Progenitor cell of endocrine pancreas (in vitro differentiated cells): Measurements from ENCODE around the gene KCNK17. TPM values are rescaled to one million over a fixed set of nuclear protein-coding genes. Genes with fewer than 3 reads are reported as not detected.

Source experiments
- DNase-seq: peaks from one replicate; pipeline ENCODE4 v3.0.0; 2021; ENCODE audit warnings: low spot score; ENCODE audit not compliant: unreplicated experiment
- H3K27ac Mint-ChIP-seq: 2 replicates; pipeline ENCODE4 v1.8.0; 2021; ENCODE audit warnings: mild to moderate bottlenecking, moderate library complexity, mixed read lengths
- H3K27me3 Mint-ChIP-seq: 2 replicates; pipeline ENCODE4 v1.8.0; 2021; ENCODE audit warnings: mixed read lengths
- H3K36me3 Mint-ChIP-seq: 2 replicates; pipeline ENCODE4 v1.8.0; 2022; ENCODE audit warnings: mixed read lengths; ENCODE audit not compliant: insufficient read depth
- H3K4me1 Mint-ChIP-seq: 2 replicates; pipeline ENCODE4 v1.8.0; 2021; ENCODE audit warnings: low read depth, mixed read lengths
- H3K4me3 Mint-ChIP-seq: 2 replicates; pipeline ENCODE4 v1.8.0; 2021; ENCODE audit warnings: low read depth, mild to moderate bottlenecking, moderate library complexity, mixed read lengths
- H3K9me3 Mint-ChIP-seq: 2 replicates; pipeline ENCODE4 v1.8.0; 2021; ENCODE audit warnings: low read depth, mixed read lengths
- CTCF ChIP-seq: fragments of 200-600 bp; sonication (generic); IDR thresholded peaks from one replicate; pipeline ENCODE4 v1.5.0; 2021; ENCODE audit warnings: antibody characterized with exemption, mild to moderate bottlenecking; ENCODE audit not compliant: unreplicated experiment
- total RNA-seq: library from RNA; stranded (reverse); gene quantifications from 2 replicates; pipeline ENCODE4 v1.2.1, GENCODE V29; 2021

Gene KCNK17
- total RNA-seq, 1 donor from 2014 or later = 11.2 TPM

DNA sequence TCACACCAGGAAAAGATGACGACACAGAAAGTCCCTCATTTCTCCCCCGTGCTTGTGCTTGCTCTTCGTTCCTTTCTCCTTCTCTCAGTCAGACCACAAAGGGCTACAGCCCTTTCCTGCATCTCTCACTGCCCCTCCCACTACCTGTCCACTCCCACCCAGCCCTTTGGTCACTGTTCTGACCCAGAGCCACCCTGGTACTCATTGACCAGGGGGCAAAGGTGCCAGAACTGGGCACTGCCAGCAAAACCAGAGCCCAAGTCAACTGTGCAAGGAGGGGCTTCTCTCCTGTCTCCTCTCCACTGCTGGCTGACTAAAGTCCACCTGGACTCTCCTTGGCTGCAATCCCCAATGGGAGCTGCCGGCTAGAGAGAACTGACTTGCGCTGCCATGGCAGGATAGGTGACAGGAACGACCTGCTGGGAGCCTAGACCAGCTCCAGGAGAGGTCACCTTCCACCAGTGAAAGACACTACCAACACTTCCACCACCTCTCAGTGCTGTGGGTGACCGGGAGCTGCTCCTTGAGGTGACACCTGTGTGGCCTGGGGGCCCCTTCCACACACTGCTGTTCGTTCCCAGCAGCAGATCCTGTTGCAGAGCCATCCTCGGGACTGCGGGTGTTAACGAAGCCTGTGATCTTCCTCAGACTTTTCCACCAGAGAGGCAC, 32.8 kb downstream of the KCNK17 start:
- Mint-ChIP-seq H3K27me3 (peaks cover 32% of the 10 kb centered on the region), H3K4me3 (no peak overlapping the region), H3K36me3 (no peaks in the 10 kb centered on the region), H3K27ac (no peak overlapping the region), H3K9me3 (no peaks in the 10 kb centered on the region), H3K4me1 (no peaks in the 10 kb centered on the region)
- TF ChIP-seq CTCF = no peak
- DNase-seq = no peak

- Mint-ChIP-seq H3K36me3 (no peaks in the 10 kb centered on the region), H3K4me1 (no peaks in the 10 kb centered on the region), H3K9me3 (no peaks in the 10 kb centered on the region), H3K27me3 (peaks cover 27% of the 10 kb centered on the region), H3K27ac (no peak overlapping the region), H3K4me3 (no peak overlapping the region)
- TF ChIP-seq CTCF = no peak
- DNase-seq = no peak
These were observed 33.9 kb downstream of the KCNK17 start for GRCh38 chr6:39280247-39280731.

GRCh38 chr6:39279539-39279938, 34.7 kb downstream of the KCNK17 start:
- Mint-ChIP-seq H3K36me3 (no peaks in the 10 kb centered on the region), H3K27me3 (peaks cover 31% of the 10 kb centered on the region), H3K9me3 (no peaks in the 10 kb centered on the region), H3K27ac (no peak overlapping the region), H3K4me1 (no peaks in the 10 kb centered on the region), H3K4me3 (no peak overlapping the region)
- no peak for TF ChIP-seq CTCF
- no peak for DNase-seq

DNA sequence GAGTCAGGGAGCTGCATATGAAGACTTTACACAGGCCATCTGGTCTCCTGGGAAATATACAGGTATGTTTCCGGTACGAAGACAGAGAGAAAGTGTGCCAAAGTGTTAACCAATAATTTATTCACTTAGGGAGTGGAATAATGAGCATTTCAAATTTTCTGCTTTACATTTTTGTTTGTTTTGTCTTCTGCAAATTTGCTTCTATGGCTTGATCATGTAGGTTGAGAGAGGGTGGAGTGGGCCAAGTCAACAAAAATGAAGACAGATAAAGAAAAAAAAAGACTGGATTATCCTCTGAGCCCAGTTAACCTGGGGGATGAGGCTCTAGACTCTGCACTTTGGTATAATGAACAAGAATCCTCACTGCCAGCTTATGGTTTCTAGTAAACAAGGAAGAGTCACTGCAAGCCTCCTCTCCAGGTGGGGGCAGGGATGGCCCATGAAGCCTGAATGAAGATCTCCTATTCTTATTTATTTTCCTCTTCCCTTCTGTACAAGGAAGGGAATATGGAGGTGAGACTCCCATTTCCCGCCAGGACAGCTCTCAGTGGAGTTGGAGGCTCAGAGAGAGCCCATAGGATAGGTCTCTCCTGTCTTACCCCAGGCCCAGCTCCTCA, 37.7 kb downstream of the KCNK17 start:
- TF ChIP-seq CTCF = no peak
- peaks cover 27% of the 10 kb centered on the region for H3K27me3 Mint-ChIP-seq
- DNase-seq = no peak
- no peaks in the 10 kb centered on the region for H3K36me3 Mint-ChIP-seq
- H3K4me1 Mint-ChIP-seq = no peaks in the 10 kb centered on the region
- H3K4me3 Mint-ChIP-seq = no peak overlapping the region
- no peak overlapping the region for H3K27ac Mint-ChIP-seq
- no peaks in the 10 kb centered on the region for H3K9me3 Mint-ChIP-seq

DNA sequence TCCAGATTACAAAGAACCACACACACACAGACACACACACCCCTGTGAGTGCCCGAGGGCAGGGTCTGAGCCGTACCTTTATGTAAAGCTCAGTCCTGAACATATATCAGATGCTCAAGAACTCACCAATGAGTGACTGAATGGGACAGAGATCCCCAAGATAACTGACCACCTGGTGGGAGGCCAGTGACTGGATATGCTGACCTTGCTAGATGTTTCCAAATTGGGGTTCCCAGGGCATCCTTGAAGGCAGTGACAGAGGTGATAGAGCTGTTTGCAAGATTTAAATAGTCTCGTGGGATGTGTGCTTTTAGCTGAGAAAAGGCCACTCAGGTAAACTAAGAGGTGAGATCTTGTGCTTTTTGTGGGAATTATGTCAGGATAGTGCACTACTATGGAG, 39.3 kb downstream of the KCNK17 start:
- Mint-ChIP-seq H3K27me3 (peaks cover 19% of the 10 kb centered on the region), H3K4me3 (no peak overlapping the region), H3K9me3 (no peaks in the 10 kb centered on the region), H3K27ac (no peak overlapping the region), H3K36me3 (no peaks in the 10 kb centered on the region), H3K4me1 (no peaks in the 10 kb centered on the region)
- no peak for DNase-seq
- TF ChIP-seq CTCF = no peak
